SKM-1 treated with dmso at 0.1 percent for 144 hours (cell line): ENCODE results near the gene PMEPA1.

Experiments used
- DNase-seq: peaks from one replicate; lab custom pipeline; 2025; ENCODE audit not compliant: unreplicated experiment; lab: John Stamatoyannopoulos, UW

PMEPA1 gene

GRCh38 chr20:57678340-57678739, 31.5 kb downstream of the PMEPA1 start:
- no peak for DNase-seq

GRCh38 chr20:57677584-57677982, 32.2 kb downstream of the PMEPA1 start:
- DNase-seq, result no peak

- no peak for DNase-seq
Measured at GRCh38 chr20:57676589-57677583, 32.9 kb downstream of the PMEPA1 start.

- DNase-seq, result no peak
Measured at GRCh38 chr20:57675773-57676172, 34.0 kb downstream of the PMEPA1 start.

- no peak for DNase-seq
Measured at GRCh38 chr20:57672953-57673575, 36.8 kb downstream of the PMEPA1 start.

GRCh38 chr20:57672164-57672563, 37.7 kb downstream of the PMEPA1 start:
- no peak for DNase-seq

- no peak for DNase-seq
Measured at GRCh38 chr20:57671662-57672061, 38.2 kb downstream of the PMEPA1 start.

GRCh38 chr20:57671072-57671391, 38.8 kb downstream of the PMEPA1 start:
- DNase-seq, result no peak

- no peak for DNase-seq
Measured at GRCh38 chr20:57670288-57671071, 39.3 kb downstream of the PMEPA1 start.

GRCh38 chr20:57669632-57670031, 40.2 kb downstream of the PMEPA1 start:
- DNase-seq, result no peak

- no peak for DNase-seq
Measured at GRCh38 chr20:57667924-57668782, 41.7 kb downstream of the PMEPA1 start.

GRCh38 chr20:57667388-57667787, 42.4 kb downstream of the PMEPA1 start:
- DNase-seq, result no peak

GRCh38 chr20:57666834-57667157, 43.0 kb downstream of the PMEPA1 start:
- DNase-seq, result no peak

GRCh38 chr20:57666106-57666833, 43.5 kb downstream of the PMEPA1 start:
- DNase-seq, result no peak

- no peak for DNase-seq
Measured at GRCh38 chr20:57665589-57665971, 44.2 kb downstream of the PMEPA1 start.

- no peak for DNase-seq
Measured at GRCh38 chr20:57664924-57665588, 44.8 kb downstream of the PMEPA1 start.

GRCh38 chr20:57664476-57664875, 45.3 kb downstream of the PMEPA1 start:
- no peak for DNase-seq

- no peak for DNase-seq
Measured at GRCh38 chr20:57663681-57664451, 45.9 kb downstream of the PMEPA1 start.

GRCh38 chr20:57663241-57663640, 46.6 kb downstream of the PMEPA1 start:
- no peak for DNase-seq
